Muscle layer of duodenum (tissue), 2 donors: Measurements from ENCODE around the gene CELF6.

Experiments
- H3K27ac ChIP-seq: one replicate; pipeline ENCODE4 v1.7.0; 2013; ENCODE audit warnings: mild to moderate bottlenecking, low read length
- H3K27me3 ChIP-seq: one replicate; pipeline ENCODE4 v1.7.0; 2013; ENCODE audit warnings: low read depth, mild to moderate bottlenecking, control low read depth, low read length
- H3K36me3 ChIP-seq, 2 donors: one replicate each; pipeline ENCODE4 v1.7.0; 2013; ENCODE audit warnings: low read length in 2 of 2, control low read depth in 1 of 2, mild to moderate bottlenecking in 1 of 2; ENCODE audit not compliant: insufficient read depth in 2 of 2, control insufficient read depth in 1 of 2
- H3K4me1 ChIP-seq, 2 donors: one replicate each; pipeline ENCODE4 v1.7.0; 2013; ENCODE audit warnings: low read length in 2 of 2, mild to moderate bottlenecking in 2 of 2, control low read depth in 1 of 2, moderate library complexity in 1 of 2; ENCODE audit not compliant: insufficient read depth in 2 of 2, control insufficient read depth in 1 of 2
- H3K4me3 ChIP-seq, 2 donors: one replicate each; pipeline ENCODE4 v1.7.0; 2013; ENCODE audit warnings: low read length in 2 of 2, low read depth in 1 of 2, mild to moderate bottlenecking in 1 of 2
- H3K9me3 ChIP-seq, 2 donors: one replicate each; pipeline ENCODE4 v1.7.0; 2013; ENCODE audit warnings: low read length in 2 of 2, control low read depth in 1 of 2, mild to moderate bottlenecking in 1 of 2; ENCODE audit not compliant: control insufficient read depth in 1 of 2
- donor health status: healthy.

Gene CELF6

GRCh38 chr15:72318408-72318942, 1.5 kb downstream of the CELF6 start:
- H3K27me3 ChIP-seq, result no peaks in the 10 kb centered on the region
- H3K27ac ChIP-seq, result no peak overlapping the region
- no peaks in the 10 kb centered on the region for H3K9me3 ChIP-seq
- no peaks in the 10 kb centered on the region for H3K36me3 ChIP-seq
- peaks cover 0 to 6% of the 10 kb centered on the region in 2 donors for H3K4me1 ChIP-seq
- no peak overlapping the region for H3K4me3 ChIP-seq

DNA sequence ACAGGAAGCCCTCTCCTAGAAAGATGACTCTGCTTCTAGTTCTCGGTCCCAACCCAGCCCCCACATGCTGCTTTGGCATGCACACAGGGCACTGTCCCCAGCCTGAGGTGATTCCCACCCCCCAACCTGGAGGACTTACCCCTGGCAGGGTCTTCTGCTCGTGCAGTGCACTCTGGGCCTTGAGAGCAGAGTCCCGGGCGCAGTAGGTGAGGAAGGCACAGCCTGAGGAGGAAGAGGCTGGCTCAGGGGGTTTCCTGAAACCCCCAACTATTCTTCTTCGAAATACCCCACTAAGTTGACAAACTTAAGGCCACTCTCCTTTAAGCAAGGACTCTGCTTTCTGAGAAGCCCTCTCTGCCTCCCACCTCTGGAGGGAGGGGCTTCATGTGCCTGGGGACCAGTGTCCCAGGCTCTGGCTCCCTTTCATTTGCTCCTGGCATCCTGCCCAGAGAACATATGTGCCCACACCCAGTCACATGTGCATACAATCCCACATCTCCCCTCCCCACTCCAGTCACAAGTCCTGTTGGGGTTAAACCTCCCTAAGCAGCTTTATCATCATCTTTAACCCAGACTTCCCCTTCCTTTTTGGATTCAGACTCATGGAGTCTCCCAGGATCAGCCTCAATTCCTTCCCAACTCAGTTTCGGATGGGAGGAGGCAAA, 4.1 kb downstream of the CELF6 start:
- H3K9me3 ChIP-seq, result no peaks in the 10 kb centered on the region
- peaks cover 0 to 6% of the 10 kb centered on the region in 2 donors for H3K4me1 ChIP-seq
- no peaks in the 10 kb centered on the region for H3K36me3 ChIP-seq
- no peaks in the 10 kb centered on the region for H3K27me3 ChIP-seq
- H3K4me3 ChIP-seq, result no peak overlapping the region
- no peak overlapping the region for H3K27ac ChIP-seq

GRCh38 chr15:72313881-72314280, 6.1 kb downstream of the CELF6 start:
- peaks cover 0 to 7% of the 10 kb centered on the region in 2 donors for H3K36me3 ChIP-seq
- no peaks in the 10 kb centered on the region for H3K27me3 ChIP-seq

GRCh38 chr15:72313448-72313840, 6.5 kb downstream of the CELF6 start:
- no peak overlapping the region for H3K27ac ChIP-seq
- H3K4me1 ChIP-seq, result no peaks in the 10 kb centered on the region
- H3K9me3 ChIP-seq, result no peaks in the 10 kb centered on the region
- peaks cover 0 to 7% of the 10 kb centered on the region in 2 donors for H3K36me3 ChIP-seq
- no peaks in the 10 kb centered on the region for H3K27me3 ChIP-seq
- no peak overlapping the region for H3K4me3 ChIP-seq

More at GRCh38 chr15:72313881-72314280, 6.1 kb downstream of the CELF6 start:
- no peak overlapping the region for H3K4me3 ChIP-seq
- no peaks in the 10 kb centered on the region for H3K4me1 ChIP-seq
- H3K27ac ChIP-seq, result no peak overlapping the region
- H3K9me3 ChIP-seq, result no peaks in the 10 kb centered on the region

GRCh38 chr15:72312605-72313447, 7.1 kb downstream of the CELF6 start:
- Histone ChIP-seq H3K27ac (no peak overlapping the region), H3K9me3 (no peaks in the 10 kb centered on the region), H3K27me3 (no peaks in the 10 kb centered on the region), H3K4me3 (no peak overlapping the region), H3K4me1 (no peaks in the 10 kb centered on the region), H3K36me3 (peaks cover 0 to 7% of the 10 kb centered on the region in 2 donors)

- Histone ChIP-seq H3K4me3 (no peak overlapping the region), H3K36me3 (peaks cover 0 to 7% of the 10 kb centered on the region in 2 donors), H3K27ac (no peak overlapping the region), H3K4me1 (no peaks in the 10 kb centered on the region), H3K9me3 (no peaks in the 10 kb centered on the region), H3K27me3 (no peaks in the 10 kb centered on the region)
Measured at GRCh38 chr15:72307026-72307425, 12.9 kb downstream of the CELF6 start.

DNA sequence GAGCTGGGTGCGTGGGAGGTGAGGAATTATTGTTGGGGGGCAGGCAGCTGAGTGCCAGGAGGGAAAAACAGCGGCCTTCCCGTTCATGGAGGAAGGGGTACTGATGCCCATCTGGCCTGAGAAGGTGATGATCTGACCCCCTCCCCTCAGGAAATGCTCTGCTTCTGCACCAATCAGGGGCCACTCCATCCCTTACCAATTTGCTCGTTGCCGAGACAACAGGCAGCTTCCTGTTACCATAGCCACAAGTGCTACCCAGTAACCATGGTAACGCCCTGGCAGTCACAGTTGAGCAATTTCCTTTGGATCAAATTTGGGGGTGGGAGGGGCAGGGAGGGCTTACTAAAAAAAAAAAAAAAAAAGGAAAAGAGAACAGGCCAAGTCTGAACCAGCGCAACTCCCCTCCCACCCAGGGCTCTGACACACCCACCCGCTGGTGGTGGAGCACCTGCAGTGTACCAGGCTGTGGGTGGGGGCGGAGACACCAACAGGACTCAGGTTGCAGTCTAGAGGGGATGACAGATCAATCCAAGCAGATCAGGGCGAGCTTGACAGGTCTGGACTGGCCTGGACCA, 13.7 kb downstream of the CELF6 start:
- no peaks in the 10 kb centered on the region for H3K9me3 ChIP-seq
- H3K36me3 ChIP-seq, result peaks cover 0 to 7% of the 10 kb centered on the region in 2 donors
- H3K27ac ChIP-seq, result no peak overlapping the region

GRCh38 chr15:72304596-72304995, 15.4 kb downstream of the CELF6 start:
- H3K36me3 ChIP-seq, result peaks cover 0 to 3% of the 10 kb centered on the region in 2 donors
- H3K4me1 ChIP-seq, result no peaks in the 10 kb centered on the region
- no peak overlapping the region for H3K27ac ChIP-seq
- H3K4me3 ChIP-seq, result no peak overlapping the region
- no peaks in the 10 kb centered on the region for H3K27me3 ChIP-seq
- no peaks in the 10 kb centered on the region for H3K9me3 ChIP-seq

More for the DNA sequence above, 13.7 kb downstream of the CELF6 start:
- Histone ChIP-seq H3K4me3 (no peak overlapping the region), H3K27me3 (no peaks in the 10 kb centered on the region), H3K4me1 (no peaks in the 10 kb centered on the region)

GRCh38 chr15:72302955-72303354, 17.0 kb downstream of the CELF6 start:
- Histone ChIP-seq H3K27me3 (no peaks in the 10 kb centered on the region), H3K4me3 (no peak overlapping the region), H3K9me3 (no peaks in the 10 kb centered on the region), H3K4me1 (no peaks in the 10 kb centered on the region), H3K27ac (no peak overlapping the region), H3K36me3 (no peaks in the 10 kb centered on the region)

DNA sequence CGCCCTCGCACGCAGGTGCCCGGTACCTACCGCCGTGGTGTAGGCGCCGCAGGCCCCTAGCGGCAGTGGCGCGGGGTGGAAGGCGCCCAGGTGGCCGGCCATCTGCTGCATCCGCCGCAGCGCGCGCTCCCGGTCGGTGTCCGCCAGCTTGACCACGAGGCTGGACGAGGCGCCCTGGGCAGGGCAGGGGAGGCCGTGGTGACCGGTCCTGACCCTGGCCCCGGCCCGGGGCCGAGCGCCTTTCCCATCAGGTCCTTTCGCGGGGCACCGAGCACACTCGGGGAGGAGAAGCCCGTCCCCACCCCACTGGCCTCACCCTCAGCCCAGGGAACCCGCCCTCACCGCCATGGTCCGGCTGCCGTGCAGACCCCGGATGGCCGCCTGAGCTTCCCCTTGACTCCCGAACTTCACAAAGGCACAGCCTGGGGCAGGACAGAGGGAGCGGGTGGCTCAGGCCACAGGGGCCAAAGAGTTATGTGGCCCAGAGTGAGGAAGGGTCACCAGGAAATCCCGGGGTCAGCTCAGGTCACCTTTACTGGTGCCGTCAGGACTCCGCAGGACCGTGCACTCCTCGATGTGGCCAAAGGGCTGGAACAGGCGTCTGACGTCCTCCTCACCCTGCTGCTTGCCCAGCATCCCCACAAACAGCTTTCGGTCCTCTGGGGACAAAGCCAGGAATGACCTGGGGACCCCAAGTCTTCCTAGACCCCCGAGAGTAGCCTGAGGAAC, 30.2 kb downstream of the CELF6 start:
- Histone ChIP-seq H3K27ac (no peak overlapping the region), H3K36me3 (no peaks in the 10 kb centered on the region), H3K4me1 (no peaks in the 10 kb centered on the region), H3K27me3 (no peaks in the 10 kb centered on the region), H3K9me3 (no peaks in the 10 kb centered on the region), H3K4me3 (no peak overlapping the region)
